Measurements from ENCODE around the gene KIFBP. TPM values are rescaled to one million over a fixed set of nuclear protein-coding genes. Genes with fewer than 3 reads are reported as not detected.
"Not testable (repeated sequence)": the region's sequence is repeated elsewhere in the genome, so short reads cannot be mapped to it uniquely, and the experiment has no call there.

Gene KIFBP
- total RNA-seq, 1 experiment from 2014 or later: 26.9 TPM

- Histone ChIP-seq H3K9ac (ENCODE audit: low read length) (no peak overlapping the region), H4K20me1 (ENCODE audit: insufficient read depth) (no peaks in the 10 kb centered on the region), H3K36me3 (ENCODE audit: control insufficient read depth in 1 of 2, insufficient read depth in 2 of 2, low read length in 2 of 2) (peaks cover 5 to 14% of the 10 kb centered on the region in 2 experiments; a peak in 3 of 4 replicates), H2AFZ (ENCODE audit: low read depth, low read length, poor library complexity, severe bottlenecking) (no peak overlapping the region), H3K9me3 (ENCODE audit: control insufficient read depth in 1 of 2, insufficient read depth in 1 of 2, low read depth in 1 of 2, low read length in 2 of 2) (no peaks in the 10 kb centered on the region), H3K79me2 (ENCODE audit: insufficient read depth, low read length) (no peaks in the 10 kb centered on the region), H3K4me2 (ENCODE audit: low read length) (no peak overlapping the region), H3K4me3 (replicated peaks in 1 of 2; ENCODE audit: low read depth in 1 of 2, low read length in 2 of 2) (no peak overlapping the region), H3K27me3 (ENCODE audit: insufficient read depth, low read length) (no peaks in the 10 kb centered on the region), H3K9me2 (ENCODE audit: insufficient read depth) (no peaks in the 10 kb centered on the region), H3K27ac (ENCODE audit: low read depth, low read length) (no peak overlapping the region), H3K4me1 (ENCODE audit: control insufficient read depth in 1 of 2, insufficient read depth in 2 of 2, low read length in 2 of 2) (no peaks in the 10 kb centered on the region)
- CTCF ChIA-PET: no interaction called here
- DNase-seq (ENCODE audit: low read depth, low spot score) (no peak), ATAC-seq (no peak)
- intact Hi-C loops (cut with micrococcal nuclease): no loop called here
- RAD21 ChIA-PET (ENCODE audit: low non-redundant PET in 1 of 2, low total read pairs in 2 of 2, uncharacterized antibody in 2 of 2, unreplicated experiment in 2 of 2): no interaction called here
- POLR2A ChIA-PET: no interaction called here
- no TSS peak for BruUV-seq (replicated peaks)
- TF ChIP-seq JUND (IDR thresholded peaks at IDR 0.05): no peak
- no peak for TF ChIP-seq ATF3 (IDR thresholded peaks at IDR 0.05)
- TF ChIP-seq CEBPB (IDR thresholded peaks at IDR 0.05; ENCODE audit: low read depth): no peak
- TF ChIP-seq CTCF (IDR thresholded peaks at IDR 0.05 in 2 of 3, conservative IDR thresholded peaks at IDR 0.05 in 1 of 3; ENCODE audit: borderline replicate concordance in 1 of 3, insufficient read depth in 1 of 3, low read depth in 2 of 3, low read length in 2 of 3): no peak
- no peak for TF ChIP-seq EZH2 (IDR thresholded peaks at IDR 0.05)
- no peak for TF ChIP-seq FOSL1 (IDR thresholded peaks at IDR 0.05; ENCODE audit: low read depth)
- TF ChIP-seq POLR2A (IDR thresholded peaks at IDR 0.05; ENCODE audit: borderline replicate concordance, extremely low read depth, insufficient read depth, insufficient read length): no peak
- TF ChIP-seq ELF1 (IDR thresholded peaks at IDR 0.05; ENCODE audit: borderline replicate concordance, low read depth): no peak
- no peak for TF ChIP-seq ZFX (IDR thresholded peaks at IDR 0.05)
- no peak for TF ChIP-seq MAX (IDR thresholded peaks at IDR 0.05)
- no peak for TF ChIP-seq RAD21 (IDR thresholded peaks at IDR 0.05; ENCODE audit: low read depth)
- TF ChIP-seq SRF (IDR thresholded peaks at IDR 0.05; ENCODE audit: low read depth): no peak
Measured at GRCh38 chr10:68938884-68939283, 49.7 kb upstream of the KIFBP start.

GRCh38 chr10:68940917-68941316 lies 47.7 kb upstream of the KIFBP start:
- H3K9me2 ChIP-seq (ENCODE audit: insufficient read depth); H4K20me1 ChIP-seq (ENCODE audit: insufficient read depth); H3K27ac ChIP-seq (ENCODE audit: low read depth, low read length); CTCF ChIA-PET; ATAC-seq; intact Hi-C loops (cut with micrococcal nuclease); BruUV-seq (replicated peaks); H2AFZ ChIP-seq (ENCODE audit: low read depth, low read length, poor library complexity, severe bottlenecking); RAD21 ChIA-PET (ENCODE audit: low non-redundant PET in 1 of 2, low total read pairs in 2 of 2, uncharacterized antibody in 2 of 2, unreplicated experiment in 2 of 2); H3K79me2 ChIP-seq (ENCODE audit: insufficient read depth, low read length); POLR2A ChIA-PET; H3K4me1 ChIP-seq (ENCODE audit: control insufficient read depth in 1 of 2, insufficient read depth in 2 of 2, low read length in 2 of 2); H3K4me2 ChIP-seq (ENCODE audit: low read length); H3K9ac ChIP-seq (ENCODE audit: low read length); H3K27me3 ChIP-seq (ENCODE audit: insufficient read depth, low read length); H3K9me3 ChIP-seq (ENCODE audit: control insufficient read depth in 1 of 2, insufficient read depth in 1 of 2, low read depth in 1 of 2, low read length in 2 of 2); H3K4me3 ChIP-seq (replicated peaks in 1 of 2; ENCODE audit: low read depth in 1 of 2, low read length in 2 of 2); DNase-seq (ENCODE audit: low read depth, low spot score): not testable (repeated sequence)
- H3K36me3 ChIP-seq (ENCODE audit: control insufficient read depth in 1 of 2, insufficient read depth in 2 of 2, low read length in 2 of 2): peaks cover 0 to 24% of the 10 kb centered on the region in 2 experiments; a peak in 2 of 4 replicates
